ENCODE data around the gene PHC2.

PHC2 gene

DNA sequence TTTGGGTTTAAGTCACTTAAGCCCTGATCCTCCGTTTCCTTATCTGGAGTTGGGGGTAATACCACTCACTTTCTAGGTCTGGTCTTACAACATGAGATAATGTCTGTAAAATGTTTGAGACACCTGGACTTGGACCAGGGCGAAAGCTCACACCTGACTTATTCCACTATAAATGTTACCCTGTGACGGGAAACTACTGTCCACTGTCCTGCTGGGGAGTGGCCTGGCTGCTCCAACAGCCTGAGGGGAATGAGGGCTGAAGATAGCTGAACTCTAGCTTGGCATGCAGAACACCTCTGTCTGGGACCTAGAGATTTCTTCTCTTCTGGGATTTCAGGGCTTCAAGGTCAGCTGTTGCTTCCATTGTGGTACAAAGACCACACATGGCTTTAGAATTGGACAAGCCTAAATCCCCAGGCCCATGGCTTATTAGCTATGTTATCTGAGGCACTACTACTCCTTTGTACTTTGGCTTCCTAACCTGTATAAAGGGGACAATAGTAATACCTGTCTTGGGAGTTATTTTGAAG, 100.5 kb downstream of the PHC2 start:
- H3K9ac ChIP-seq (ENCODE audit: low read depth, low read length, poor library complexity, severe bottlenecking) = no peak overlapping the region
- no peaks in the 10 kb centered on the region for H3K9me3 ChIP-seq (ENCODE audit: insufficient read depth, low read depth, low read length)
- TF ChIP-seq EZH2phosphoT487 (IDR thresholded peaks at IDR 0.05; ENCODE audit: borderline replicate concordance) = no peak
- TF ChIP-seq, protein P1, sequence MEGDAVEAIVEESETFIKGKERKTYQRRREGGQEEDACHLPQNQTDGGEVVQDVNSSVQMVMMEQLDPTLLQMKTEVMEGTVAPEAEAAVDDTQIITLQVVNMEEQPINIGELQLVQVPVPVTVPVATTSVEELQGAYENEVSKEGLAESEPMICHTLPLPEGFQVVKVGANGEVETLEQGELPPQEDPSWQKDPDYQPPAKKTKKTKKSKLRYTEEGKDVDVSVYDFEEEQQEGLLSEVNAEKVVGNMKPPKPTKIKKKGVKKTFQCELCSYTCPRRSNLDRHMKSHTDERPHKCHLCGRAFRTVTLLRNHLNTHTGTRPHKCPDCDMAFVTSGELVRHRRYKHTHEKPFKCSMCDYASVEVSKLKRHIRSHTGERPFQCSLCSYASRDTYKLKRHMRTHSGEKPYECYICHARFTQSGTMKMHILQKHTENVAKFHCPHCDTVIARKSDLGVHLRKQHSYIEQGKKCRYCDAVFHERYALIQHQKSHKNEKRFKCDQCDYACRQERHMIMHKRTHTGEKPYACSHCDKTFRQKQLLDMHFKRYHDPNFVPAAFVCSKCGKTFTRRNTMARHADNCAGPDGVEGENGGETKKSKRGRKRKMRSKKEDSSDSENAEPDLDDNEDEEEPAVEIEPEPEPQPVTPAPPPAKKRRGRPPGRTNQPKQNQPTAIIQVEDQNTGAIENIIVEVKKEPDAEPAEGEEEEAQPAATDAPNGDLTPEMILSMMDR (conservative IDR thresholded peaks at IDR 0.05; ENCODE audit: low read length) = no peak
- peaks cover 27% of the 10 kb centered on the region for H3K79me2 ChIP-seq (ENCODE audit: insufficient read depth, low read length)
- H2AFZ ChIP-seq (ENCODE audit: low read length) = no peak overlapping the region
- no peaks in the 10 kb centered on the region for H3K27me3 ChIP-seq (ENCODE audit: insufficient read depth, low read length, poor library complexity, severe bottlenecking)
- peaks cover 5% of the 10 kb centered on the region for H4K20me1 ChIP-seq (ENCODE audit: insufficient read depth, low read length, poor library complexity, severe bottlenecking)
- no peak overlapping the region for H3K4me2 ChIP-seq (ENCODE audit: low read depth, low read length, poor library complexity, severe bottlenecking)
- H3K36me3 ChIP-seq (ENCODE audit: insufficient read depth, low read length) = peaks cover 94% of the 10 kb centered on the region
- no peaks in the 10 kb centered on the region for H3F3A ChIP-seq (ENCODE audit: low read depth)
- H3K4me3 ChIP-seq (ENCODE audit: low read length, poor library complexity, severe bottlenecking) = no peak overlapping the region
- H3K4me1 ChIP-seq (ENCODE audit: insufficient read depth, low read length, poor library complexity, severe bottlenecking) = no peaks in the 10 kb centered on the region
- H3K9me2 ChIP-seq (replicated peaks; ENCODE audit: low read depth, low read length) = no peaks in the 10 kb centered on the region

DNA sequence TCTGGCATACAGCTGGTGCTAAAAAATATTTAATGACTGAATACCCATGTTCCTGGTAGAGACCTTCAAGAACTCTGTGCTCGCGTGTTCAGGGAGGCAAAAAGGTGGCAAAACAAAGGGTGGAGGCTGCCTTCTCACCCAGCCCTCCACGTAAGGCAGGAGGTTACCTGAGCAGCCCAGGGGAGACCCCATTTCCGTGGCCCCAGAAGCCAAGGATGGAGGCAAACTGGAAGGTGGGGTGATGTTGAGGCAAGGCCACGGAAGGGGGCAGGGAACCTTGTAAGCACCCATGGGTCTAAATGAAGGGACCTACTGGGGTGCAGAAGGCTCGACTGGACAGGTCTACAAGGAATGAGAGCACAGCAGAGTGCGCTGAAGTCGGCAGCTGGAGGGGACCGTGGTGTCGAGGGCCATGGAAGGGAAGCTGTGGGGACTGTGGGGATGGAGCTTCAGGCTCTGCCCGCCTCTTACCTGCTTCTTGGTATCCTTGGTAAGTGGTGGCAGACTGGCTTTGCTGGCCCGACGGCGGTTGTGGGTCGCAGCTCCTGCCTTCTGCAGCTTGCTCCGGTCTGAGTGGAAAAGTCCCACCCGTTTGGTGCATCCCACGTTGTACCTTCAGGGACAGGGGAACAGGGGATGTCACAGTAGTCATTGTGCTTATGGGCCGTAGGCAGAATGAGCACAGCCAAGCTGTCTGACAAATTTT, 101.1 kb downstream of the PHC2 start:
- no peaks in the 10 kb centered on the region for H3F3A ChIP-seq (ENCODE audit: low read depth)
- H3K9me2 ChIP-seq (replicated peaks; ENCODE audit: low read depth, low read length) = no peaks in the 10 kb centered on the region
- H3K36me3 ChIP-seq (ENCODE audit: insufficient read depth, low read length) = peaks cover 98% of the 10 kb centered on the region
- peaks cover 2% of the 10 kb centered on the region for H4K20me1 ChIP-seq (ENCODE audit: insufficient read depth, low read length, poor library complexity, severe bottlenecking)
- peaks cover 20% of the 10 kb centered on the region for H3K79me2 ChIP-seq (ENCODE audit: insufficient read depth, low read length)
- H3K27me3 ChIP-seq (ENCODE audit: insufficient read depth, low read length, poor library complexity, severe bottlenecking) = no peaks in the 10 kb centered on the region
- no peaks in the 10 kb centered on the region for H3K4me1 ChIP-seq (ENCODE audit: insufficient read depth, low read length, poor library complexity, severe bottlenecking)
- no peak overlapping the region for H2AFZ ChIP-seq (ENCODE audit: low read length)
- H3K4me2 ChIP-seq (ENCODE audit: low read depth, low read length, poor library complexity, severe bottlenecking) = no peak overlapping the region
- no peak overlapping the region for H3K9ac ChIP-seq (ENCODE audit: low read depth, low read length, poor library complexity, severe bottlenecking)
- TF ChIP-seq, protein P1 (conservative IDR thresholded peaks at IDR 0.05; ENCODE audit: low read length) = no peak
- no peak for TF ChIP-seq EZH2phosphoT487 (IDR thresholded peaks at IDR 0.05; ENCODE audit: borderline replicate concordance)
- no peak overlapping the region for H3K4me3 ChIP-seq (ENCODE audit: low read length, poor library complexity, severe bottlenecking)
- H3K9me3 ChIP-seq (ENCODE audit: insufficient read depth, low read depth, low read length) = no peaks in the 10 kb centered on the region

DNA sequence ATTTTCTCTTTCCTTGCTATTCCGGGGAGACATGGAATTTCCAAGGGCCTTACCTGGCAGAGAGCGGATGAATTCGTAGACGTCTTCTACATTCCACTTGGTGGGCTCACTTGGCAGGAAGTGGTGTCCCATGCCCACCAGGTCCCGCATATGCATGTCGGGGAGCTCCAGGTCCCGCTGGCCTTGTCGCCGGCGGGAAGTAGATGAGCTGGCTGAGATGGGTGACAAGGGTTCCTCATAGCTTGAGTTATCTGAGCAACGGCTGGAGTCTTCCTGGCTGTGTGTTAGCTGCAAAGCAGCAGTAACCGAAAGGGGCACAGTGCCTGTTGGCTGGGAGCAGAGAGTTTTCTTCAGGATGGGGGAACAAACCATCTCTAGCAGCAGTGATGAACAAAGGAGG, 102.1 kb downstream of the PHC2 start:
- Histone ChIP-seq H3F3A (ENCODE audit: low read depth) (no peaks in the 10 kb centered on the region), H3K9me3 (ENCODE audit: insufficient read depth, low read depth, low read length) (no peaks in the 10 kb centered on the region), H3K4me2 (ENCODE audit: low read depth, low read length, poor library complexity, severe bottlenecking) (no peak overlapping the region), H3K9ac (ENCODE audit: low read depth, low read length, poor library complexity, severe bottlenecking) (no peak overlapping the region), H4K20me1 (ENCODE audit: insufficient read depth, low read length, poor library complexity, severe bottlenecking) (no peaks in the 10 kb centered on the region), H3K79me2 (ENCODE audit: insufficient read depth, low read length) (peaks cover 11% of the 10 kb centered on the region), H3K4me3 (ENCODE audit: low read length, poor library complexity, severe bottlenecking) (no peak overlapping the region), H2AFZ (ENCODE audit: low read length) (no peak overlapping the region), H3K36me3 (ENCODE audit: insufficient read depth, low read length) (peaks cover 99% of the 10 kb centered on the region), H3K27me3 (ENCODE audit: insufficient read depth, low read length, poor library complexity, severe bottlenecking) (no peaks in the 10 kb centered on the region), H3K4me1 (ENCODE audit: insufficient read depth, low read length, poor library complexity, severe bottlenecking) (no peaks in the 10 kb centered on the region), H3K9me2 (replicated peaks; ENCODE audit: low read depth, low read length) (no peaks in the 10 kb centered on the region)
- TF ChIP-seq, protein P1 (conservative IDR thresholded peaks at IDR 0.05; ENCODE audit: low read length) = no peak
- no peak for TF ChIP-seq EZH2phosphoT487 (IDR thresholded peaks at IDR 0.05; ENCODE audit: borderline replicate concordance)
